GM12891 (cell line): ENCODE data around the gene PSEN2.

ENCODE experiments used
- PAX5 ChIP-seq: IDR thresholded peaks from 2 replicates; pipeline ENCODE4 v1.6.1; 2011; ENCODE audit warnings: low read length, moderate library complexity, mild to moderate bottlenecking; ENCODE audit not compliant: insufficient read depth, severe bottlenecking
- POLR2A ChIP-seq: IDR thresholded peaks from 2 replicates; pipeline ENCODE4 v1.6.1; 2011; ENCODE audit warnings: low read depth, low read length, control low read depth
- SPI1 ChIP-seq: IDR thresholded peaks from 2 replicates; pipeline ENCODE4 v1.6.1; 2011; ENCODE audit warnings: low read depth, low read length, control low read depth
- TAF1 ChIP-seq: IDR thresholded peaks from 2 replicates; pipeline ENCODE4 v1.6.1; 2011; ENCODE audit warnings: low read depth, low read length, control low read depth

- TF ChIP-seq POLR2A (no peak), TAF1 (no peak), PAX5 (no peak), SPI1 (no peak)
Observed at GRCh38 chr1:226868726-226869125, 1.7 kb upstream of the PSEN2 start.
